HUDEP-2 (cell line): ENCODE results near the gene ADCY5.

ENCODE experiments used
- DNase-seq, 76 experiments: peaks; one replicate each; lab custom pipeline; 2025; ENCODE audit not compliant: unreplicated experiment in 76 of 76; lab: John Stamatoyannopoulos, UW

ADCY5 gene

DNA sequence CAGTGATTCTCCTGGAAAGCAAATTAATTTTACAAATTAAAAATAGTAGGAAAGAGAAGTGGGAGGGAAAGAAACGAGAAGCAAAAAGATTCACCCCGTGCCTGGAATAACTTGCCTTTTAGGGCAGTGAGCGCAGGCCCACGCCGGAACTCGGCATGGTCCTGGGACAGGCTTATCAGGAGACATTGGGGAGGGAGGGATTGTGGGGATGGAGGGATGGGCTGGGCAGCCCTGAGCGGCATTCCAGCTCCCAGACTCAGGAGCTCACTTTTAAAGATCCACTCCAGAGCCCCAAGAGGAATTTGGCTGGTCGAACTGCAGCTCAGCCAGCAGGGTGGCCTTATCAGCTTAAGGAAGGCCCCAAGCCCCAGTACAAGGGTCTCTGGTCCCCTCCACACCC lies 117.9 kb downstream of the ADCY5 start:
- DNase-seq, result no peak

- DNase-seq, result no peak
Observed at GRCh38 chr3:123330441-123330991, 118.4 kb downstream of the ADCY5 start.

DNA sequence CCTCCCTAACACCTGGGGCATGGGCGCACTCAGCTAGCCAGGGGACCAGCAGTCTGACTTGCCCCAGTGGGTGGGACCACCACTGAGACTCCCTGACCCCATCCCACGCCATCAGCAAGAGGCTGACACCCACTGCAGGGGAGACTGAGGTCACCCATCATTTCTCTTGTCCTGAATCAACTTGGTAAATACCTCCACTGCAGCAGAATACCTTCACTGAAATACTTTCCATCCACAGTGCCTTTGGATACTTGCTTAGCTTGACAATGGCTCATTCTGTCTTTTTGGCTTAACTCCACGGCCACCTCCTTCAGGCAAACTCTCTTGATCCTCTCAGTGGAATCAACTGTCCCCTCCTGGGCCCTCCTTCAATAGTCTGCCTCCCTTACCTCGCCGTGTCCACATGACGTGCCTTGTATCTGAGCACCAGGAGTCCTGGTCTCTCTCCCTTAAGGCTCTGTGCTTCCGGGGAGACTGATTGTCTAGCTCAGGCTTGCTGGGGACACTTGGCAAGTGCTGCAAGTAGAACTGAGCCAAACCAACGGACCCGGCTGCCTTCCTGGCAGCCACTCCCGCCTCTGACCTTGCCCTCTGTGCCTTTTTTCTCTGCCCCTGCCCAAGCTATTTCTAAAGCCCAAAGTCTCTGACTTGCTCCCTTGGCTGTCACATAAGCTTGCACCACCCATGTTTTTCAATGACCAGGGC lies 119.1 kb downstream of the ADCY5 start:
- DNase-seq, result no peak

GRCh38 chr3:123328851-123329635 lies 119.8 kb downstream of the ADCY5 start:
- DNase-seq, result peak in 63 of 76 experiments; percentile 4 to 82 (median 47)

DNA sequence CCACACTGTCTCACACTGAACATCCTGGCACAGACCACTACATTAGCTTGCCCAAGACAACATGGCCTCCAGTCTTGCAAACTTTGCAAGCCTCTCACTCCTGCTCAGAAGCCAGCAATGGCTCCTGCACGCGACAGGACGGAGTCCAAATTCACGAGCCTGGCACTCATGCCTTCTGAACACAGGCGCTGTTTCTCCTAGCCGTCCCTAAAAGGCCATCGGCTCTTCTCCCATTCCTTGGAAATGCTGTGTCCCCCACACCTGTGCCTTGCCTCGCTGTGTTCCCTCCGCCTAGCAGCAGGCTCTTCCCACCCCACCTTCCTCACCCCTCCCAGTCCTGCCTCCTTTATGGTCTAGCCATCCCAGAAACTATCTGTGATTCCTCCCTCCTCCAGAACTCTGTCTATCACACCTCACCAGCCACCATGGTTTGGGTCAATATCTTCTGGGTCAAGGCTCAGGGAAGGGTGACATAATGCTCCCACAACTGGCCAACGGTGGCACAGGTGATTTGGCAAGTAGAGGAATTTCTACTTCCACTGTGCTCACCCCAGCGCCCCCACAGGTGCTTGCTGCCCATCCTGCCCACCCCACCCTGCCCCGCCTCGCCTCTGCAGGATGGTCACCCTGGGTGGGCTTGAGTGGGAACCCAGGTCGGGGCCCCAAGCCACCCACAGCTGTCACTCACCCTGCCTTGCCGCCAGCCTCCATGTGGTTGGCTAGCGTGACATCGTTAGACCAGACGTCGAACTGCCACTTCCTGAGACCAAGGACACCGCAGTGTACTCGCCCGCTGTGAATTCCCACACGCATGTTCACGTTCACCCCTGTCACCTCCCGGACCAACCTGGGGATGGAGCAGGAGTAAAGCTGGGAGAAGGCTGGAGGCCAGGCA lies 120.7 kb downstream of the ADCY5 start:
- DNase-seq, result no peak

GRCh38 chr3:123327480-123327879 lies 121.4 kb downstream of the ADCY5 start:
- no peak for DNase-seq

GRCh38 chr3:123326531-123326930 lies 122.4 kb downstream of the ADCY5 start:
- DNase-seq, result no peak

DNA sequence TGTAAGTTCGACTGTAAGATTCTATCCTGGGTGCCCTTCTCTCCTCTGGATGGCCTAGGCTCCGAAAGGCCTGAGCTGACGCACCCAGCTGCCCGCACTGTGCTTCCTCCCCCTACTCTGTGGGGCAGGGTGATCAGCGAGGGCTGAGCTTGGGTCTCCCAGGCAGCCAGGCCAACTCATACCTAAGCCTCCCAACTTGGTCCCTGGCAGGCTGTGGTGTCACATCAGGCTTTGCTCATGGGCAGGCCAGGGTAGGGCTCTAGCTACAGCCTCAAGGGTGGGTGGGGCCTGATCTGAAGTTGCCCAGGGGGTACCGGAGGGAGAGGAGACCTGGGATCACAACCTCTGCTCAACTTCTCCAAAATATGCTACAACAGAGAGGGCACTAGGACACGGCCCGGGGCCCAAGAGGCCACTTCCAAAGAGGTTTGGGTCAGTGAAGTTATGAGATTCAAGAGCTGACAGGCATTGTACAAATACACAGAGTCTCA lies 123.1 kb downstream of the ADCY5 start:
- no peak for DNase-seq

GRCh38 chr3:123324880-123325765 lies 123.8 kb downstream of the ADCY5 start:
- no peak for DNase-seq

DNA sequence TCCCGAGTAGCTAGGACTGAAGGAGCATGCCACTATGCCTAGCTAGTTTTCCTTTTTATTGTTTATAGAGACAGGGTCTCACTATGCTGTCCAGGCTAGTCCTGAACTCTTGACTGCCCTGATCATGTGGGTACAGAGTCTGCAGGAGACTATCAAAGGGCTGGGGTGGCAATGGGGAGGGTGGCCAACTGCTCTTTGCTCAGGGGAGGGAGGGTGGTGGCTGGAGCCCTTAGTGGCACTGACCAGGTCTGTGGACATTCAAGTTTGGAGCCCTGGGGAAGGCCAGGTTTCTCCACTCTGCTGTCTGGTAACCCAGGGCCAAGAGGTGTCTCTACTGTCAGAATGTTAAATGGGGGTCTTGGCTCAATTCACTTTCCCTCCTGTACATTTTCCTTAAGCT lies 125.1 kb downstream of the ADCY5 start:
- DNase-seq, result no peak

- no peak for DNase-seq
Observed at GRCh38 chr3:123322866-123323265, 126.0 kb downstream of the ADCY5 start.

DNA sequence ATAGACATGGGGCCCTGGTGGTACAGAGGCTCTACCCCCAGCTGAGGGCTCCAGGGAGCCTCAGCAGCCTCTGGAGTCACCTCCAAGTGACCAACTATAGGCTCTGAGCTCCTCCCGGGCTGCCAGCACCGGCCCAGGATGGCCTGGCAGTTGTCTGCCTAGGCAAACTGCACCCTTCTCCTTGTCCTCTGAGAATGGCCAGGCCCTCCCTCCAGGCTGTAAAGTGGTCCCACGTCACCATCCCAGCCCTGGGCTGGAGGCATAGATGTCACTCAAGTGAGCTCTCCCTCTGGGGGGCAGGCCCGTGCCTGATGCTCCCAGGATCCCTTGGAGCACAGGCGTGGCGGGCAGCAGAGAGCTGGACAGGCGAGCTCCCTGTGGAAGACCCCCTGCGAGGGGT lies 127.1 kb downstream of the ADCY5 start:
- no peak for DNase-seq

DNA sequence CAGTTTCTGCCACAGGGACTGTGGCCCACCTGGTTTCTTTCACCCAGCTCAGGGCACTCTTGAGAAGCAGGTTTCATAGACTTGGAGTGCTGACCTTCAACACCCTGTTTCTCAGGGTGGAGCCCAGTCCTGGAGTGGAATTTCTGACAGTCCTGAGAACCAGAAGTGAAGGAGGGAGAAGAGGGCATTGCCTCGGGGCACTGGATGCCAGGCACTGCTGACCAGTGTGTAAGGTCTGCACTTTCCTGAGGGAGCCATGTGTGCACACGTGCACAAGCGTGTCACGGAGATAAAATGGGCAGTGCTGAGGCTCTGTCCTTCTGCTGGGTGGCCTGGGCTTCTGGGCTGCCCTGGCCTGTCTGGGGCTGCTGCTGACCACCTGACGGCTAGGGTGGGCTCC lies 128.7 kb downstream of the ADCY5 start:
- DNase-seq, result no peak

- DNase-seq, result no peak
Observed at GRCh38 chr3:123319760-123320159, 129.1 kb downstream of the ADCY5 start.

DNA sequence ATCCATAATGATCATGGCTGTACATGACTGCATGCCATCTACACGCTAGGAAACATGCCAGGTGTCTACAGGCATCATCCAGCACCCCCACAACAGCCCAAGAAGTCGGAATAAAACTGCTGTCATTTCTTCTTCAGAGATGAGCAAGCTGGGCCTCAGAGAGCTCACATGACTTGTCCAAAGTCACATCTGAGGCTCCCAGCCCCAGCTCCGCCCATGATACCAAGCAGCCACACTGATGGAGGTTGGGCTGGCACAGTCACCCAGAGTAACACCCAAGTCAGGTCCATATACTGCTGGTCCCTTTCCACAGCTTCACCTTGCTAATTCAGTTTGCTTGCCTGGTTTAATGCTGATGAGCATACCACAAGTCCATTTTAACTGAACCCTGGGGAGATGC lies 130.5 kb downstream of the ADCY5 start:
- peak in 9 of 76 experiments; percentile 6 to 22 (median 10) for DNase-seq

DNA sequence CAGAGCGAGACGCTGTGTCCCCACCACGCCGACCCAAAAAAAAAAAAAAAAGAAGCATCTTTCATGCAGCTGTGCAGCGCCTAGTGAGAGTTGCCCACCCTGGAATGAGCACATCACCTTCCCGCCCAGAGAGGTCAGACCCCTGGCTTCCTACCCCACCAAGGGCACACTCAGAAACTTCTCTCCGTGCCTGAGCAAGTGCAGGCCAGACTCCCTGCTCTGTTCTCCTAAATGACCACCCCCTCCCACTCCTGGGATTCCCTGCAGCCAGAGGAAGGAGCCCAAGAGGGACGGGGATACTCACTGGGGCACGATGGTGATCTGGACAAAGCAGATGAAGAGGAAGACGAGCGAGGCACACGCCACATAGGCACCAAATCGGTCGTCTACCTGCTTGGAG lies 131.2 kb downstream of the ADCY5 start:
- no peak for DNase-seq

DNA sequence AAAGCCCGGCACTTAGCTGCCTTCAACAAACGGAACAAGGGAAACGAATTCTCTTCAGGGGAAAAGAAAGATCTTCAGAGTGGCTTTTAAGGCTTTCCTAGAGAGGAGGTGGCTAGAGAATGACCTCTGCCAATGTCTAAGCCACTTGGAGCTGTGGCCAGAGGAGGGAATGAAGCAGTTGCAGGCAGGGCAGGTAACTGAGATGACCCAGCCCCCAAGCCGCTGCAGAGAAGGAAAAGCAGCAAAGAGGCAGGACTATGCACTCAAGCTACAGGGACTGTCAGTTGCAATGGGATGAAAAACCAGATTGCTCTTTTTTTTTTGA lies 133.7 kb downstream of the ADCY5 start:
- no peak for DNase-seq

DNA sequence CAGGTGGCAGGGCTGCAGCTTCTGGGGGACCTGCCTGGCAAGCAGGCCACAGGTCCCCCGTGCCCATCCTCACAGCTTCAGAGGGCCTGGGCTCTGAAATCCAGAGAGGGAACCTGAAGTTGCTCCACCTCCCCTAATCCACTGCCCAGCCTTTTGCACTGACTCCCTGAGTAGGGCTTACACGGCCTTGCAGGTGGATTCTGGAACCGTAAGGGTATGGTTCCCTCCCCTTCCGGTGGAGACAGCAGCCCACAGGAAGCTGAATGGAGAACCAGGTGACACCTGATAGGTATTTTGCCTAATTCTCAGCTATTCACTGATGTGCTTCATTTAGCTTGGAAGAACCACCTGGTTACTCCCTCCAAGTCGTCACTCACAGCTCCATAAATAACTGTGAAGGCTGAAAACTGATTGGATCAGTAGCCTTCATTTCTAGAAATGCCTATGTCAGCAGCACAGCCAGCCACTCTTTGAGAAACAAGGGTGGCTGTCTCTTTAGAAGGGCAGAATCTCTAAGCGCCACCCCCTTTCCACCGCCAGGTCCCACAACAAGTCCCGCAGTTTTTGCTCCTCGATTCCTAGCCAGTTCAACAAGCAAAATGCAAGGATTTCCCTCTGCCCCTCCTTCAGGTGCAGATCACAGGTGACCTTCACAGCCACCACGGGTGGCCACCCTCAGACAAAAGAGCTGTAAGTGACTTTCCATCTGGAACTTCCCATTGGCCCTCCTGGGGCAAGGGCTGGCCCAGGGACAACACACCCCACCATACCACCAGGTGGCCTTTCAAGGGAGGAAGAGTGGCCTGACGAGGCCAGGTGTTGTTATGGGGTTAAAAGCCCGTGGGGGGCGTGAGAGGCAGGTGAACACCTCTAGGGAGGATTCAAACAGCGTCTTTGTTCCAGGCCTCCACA lies 134.3 kb downstream of the ADCY5 start:
- no peak for DNase-seq

GRCh38 chr3:123313889-123314288 lies 135.0 kb downstream of the ADCY5 start:
- DNase-seq, result no peak
